Gastroesophageal sphincter (tissue), 4 donors: Measurements from ENCODE around the gene ENTPD1. TPM values are rescaled to one million over a fixed set of nuclear protein-coding genes. Genes with fewer than 3 reads are reported as not detected.

ENCODE experiments used
- ATAC-seq: fragments of 150-250 bp; one replicate; pipeline ENCODE4 v1.9.1; 2016; ENCODE audit warnings: mild to moderate bottlenecking, moderate library complexity
- H3K27ac ChIP-seq, 4 donors: fragments of 200-600 bp; sonication (generic) in 3 of 4; 1 replicate in 3 of 4; 2 replicates in 1 of 4; pipeline ENCODE4 v1.5.1; 2016 to 2019
- H3K27me3 ChIP-seq: fragments of 200-600 bp; sonication (generic); one replicate; pipeline ENCODE4 v1.5.1; 2019
- H3K36me3 ChIP-seq, 2 donors: fragments of 200-600 bp; sonication (generic); one replicate each; pipeline ENCODE4 v1.5.1; 2019; ENCODE audit warnings: control low read depth in 1 of 2
- H3K4me1 ChIP-seq, 3 donors: fragments of 200-600 bp; sonication (generic); 1 replicate in 2 of 3; 2 replicates in 1 of 3; pipeline ENCODE4 v1.5.1; 2016 to 2019; ENCODE audit warnings: control low read depth in 2 of 3
- H3K4me3 ChIP-seq, 2 donors: fragments of 200-600 bp; sonication (generic); one replicate each; pipeline ENCODE4 v1.5.1; 2019; ENCODE audit warnings: mild to moderate bottlenecking in 1 of 2, moderate library complexity in 1 of 2
- H3K9me3 ChIP-seq, 3 donors: fragments of 200-600 bp; sonication (generic); one replicate each; pipeline ENCODE4 v1.5.1; 2017 to 2019; ENCODE audit warnings: control low read depth in 2 of 3
- EP300 ChIP-seq: sonication (generic); formaldehyde crosslinking; IDR thresholded peaks from one replicate; pipeline ENCODE4 v1.6.1; 2017; ENCODE audit warnings: antibody characterized with exemption, mild to moderate bottlenecking
- POLR2A ChIP-seq, 2 donors: fragments of 450-650 bp; IDR thresholded peaks; one replicate each; pipeline ENCODE4 v1.6.1; 2017; ENCODE audit warnings: antibody characterized with exemption in 2 of 2, mild to moderate bottlenecking in 2 of 2, moderate library complexity in 1 of 2
- POLR2AphosphoS5 ChIP-seq: sonication (generic); formaldehyde crosslinking; IDR thresholded peaks from one replicate; pipeline ENCODE4 v1.6.1; 2017; ENCODE audit warnings: antibody characterized with exemption
- WGBS, 2 donors: methylation state at CpG; one replicate each; pipeline ENCODE4 v1.1.5; 2018; ENCODE audit warnings: low coverage in 1 of 2; 5-methylcytosine and 5-hydroxymethylcytosine counted together
- total RNA-seq, 4 donors: library from RNA; depleted of rRNA; stranded (reverse); fragments of >200 nt; gene quantifications; one replicate each; pipeline ENCODE4 v1.1.0, GENCODE V29; 2016
- TF ChIP-seq, protein P1 (sequence below), 4 experiments: fragments of 200-600 bp in 2 of 4; fragments of 450-650 bp in 2 of 4; sonication (generic) in 1 of 4; IDR thresholded peaks; one replicate each; pipeline ENCODE4 v1.5.1; 2017 to 2019; ENCODE audit warnings: antibody characterized with exemption in 4 of 4, mild to moderate bottlenecking in 2 of 4, moderate library complexity in 2 of 4

Gene ENTPD1
- total RNA-seq, 4 donors from 2014 or later, result 34.4 to 69.7 (median 39.3) TPM

DNA sequence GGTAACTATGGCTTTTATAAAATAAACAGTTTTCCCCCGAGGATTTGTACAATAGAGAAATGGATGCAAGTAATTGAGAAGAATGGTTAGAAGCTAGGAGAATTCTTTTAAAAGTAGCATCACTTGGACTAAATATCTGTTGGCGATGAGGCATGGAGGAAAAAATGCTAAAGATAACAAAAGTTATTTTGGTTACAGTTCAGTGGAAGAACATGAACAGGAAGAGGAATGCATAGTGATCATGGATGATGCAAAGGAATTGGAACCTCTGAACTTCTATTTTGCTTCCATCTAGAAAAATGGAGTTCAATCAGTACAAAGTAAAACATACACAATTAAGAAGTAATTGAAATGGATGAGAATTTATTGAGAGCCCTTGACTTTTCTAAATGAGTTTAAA, 32.9 kb downstream of the ENTPD1 start:
- peaks cover 5 to 38% (median 10%) of the 10 kb centered on the region in 3 donors for H3K4me1 ChIP-seq

DNA sequence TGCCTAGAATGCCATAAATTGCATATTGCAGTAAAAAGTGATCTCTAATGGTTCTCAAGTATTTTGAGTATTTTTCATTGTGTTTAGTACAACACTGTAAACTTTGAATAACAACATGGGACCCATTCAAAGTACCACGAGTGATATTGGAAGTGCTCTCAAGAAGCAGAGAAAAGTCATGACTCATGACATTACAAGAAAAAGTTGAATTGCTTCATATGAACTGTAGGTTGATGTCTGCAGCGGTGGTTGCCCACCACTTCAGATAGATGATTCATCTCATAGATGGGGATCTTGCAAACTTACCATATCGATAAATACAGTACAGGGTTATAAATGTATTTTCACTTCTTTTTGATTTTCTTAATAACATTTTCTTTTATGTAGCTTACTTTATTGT, 33.9 kb downstream of the ENTPD1 start:
- TF ChIP-seq, protein P1, sequence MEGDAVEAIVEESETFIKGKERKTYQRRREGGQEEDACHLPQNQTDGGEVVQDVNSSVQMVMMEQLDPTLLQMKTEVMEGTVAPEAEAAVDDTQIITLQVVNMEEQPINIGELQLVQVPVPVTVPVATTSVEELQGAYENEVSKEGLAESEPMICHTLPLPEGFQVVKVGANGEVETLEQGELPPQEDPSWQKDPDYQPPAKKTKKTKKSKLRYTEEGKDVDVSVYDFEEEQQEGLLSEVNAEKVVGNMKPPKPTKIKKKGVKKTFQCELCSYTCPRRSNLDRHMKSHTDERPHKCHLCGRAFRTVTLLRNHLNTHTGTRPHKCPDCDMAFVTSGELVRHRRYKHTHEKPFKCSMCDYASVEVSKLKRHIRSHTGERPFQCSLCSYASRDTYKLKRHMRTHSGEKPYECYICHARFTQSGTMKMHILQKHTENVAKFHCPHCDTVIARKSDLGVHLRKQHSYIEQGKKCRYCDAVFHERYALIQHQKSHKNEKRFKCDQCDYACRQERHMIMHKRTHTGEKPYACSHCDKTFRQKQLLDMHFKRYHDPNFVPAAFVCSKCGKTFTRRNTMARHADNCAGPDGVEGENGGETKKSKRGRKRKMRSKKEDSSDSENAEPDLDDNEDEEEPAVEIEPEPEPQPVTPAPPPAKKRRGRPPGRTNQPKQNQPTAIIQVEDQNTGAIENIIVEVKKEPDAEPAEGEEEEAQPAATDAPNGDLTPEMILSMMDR (IDR thresholded peaks at IDR 0.05), result no peak
- TF ChIP-seq POLR2AphosphoS5 (no peak), EP300 (no peak), POLR2A (IDR thresholded peaks at IDR 0.05) (no peak)
- H3K4me1 ChIP-seq, result peaks cover 5 to 42% (median 13%) of the 10 kb centered on the region in 3 donors
- 75 to 81% methylated on average over 3 of the region's 3 CpGs for WGBS, 2 donors

More for the DNA sequence above, 32.9 kb downstream of the ENTPD1 start:
- Histone ChIP-seq H3K4me3 (no peak overlapping the region), H3K27ac (no peak overlapping the region), H3K27me3 (no peaks in the 10 kb centered on the region), H3K9me3 (no peaks in the 10 kb centered on the region), H3K36me3 (no peaks in the 10 kb centered on the region)
- TF ChIP-seq POLR2A (IDR thresholded peaks at IDR 0.05), result no peak
- TF ChIP-seq, protein P1 (IDR thresholded peaks at IDR 0.05), result no peak
- no peak for TF ChIP-seq EP300
- no peak for TF ChIP-seq POLR2AphosphoS5
- 31% methylated on average over 2 of the region's 2 CpGs for WGBS, 2 donors
- ATAC-seq, result no peak

DNA sequence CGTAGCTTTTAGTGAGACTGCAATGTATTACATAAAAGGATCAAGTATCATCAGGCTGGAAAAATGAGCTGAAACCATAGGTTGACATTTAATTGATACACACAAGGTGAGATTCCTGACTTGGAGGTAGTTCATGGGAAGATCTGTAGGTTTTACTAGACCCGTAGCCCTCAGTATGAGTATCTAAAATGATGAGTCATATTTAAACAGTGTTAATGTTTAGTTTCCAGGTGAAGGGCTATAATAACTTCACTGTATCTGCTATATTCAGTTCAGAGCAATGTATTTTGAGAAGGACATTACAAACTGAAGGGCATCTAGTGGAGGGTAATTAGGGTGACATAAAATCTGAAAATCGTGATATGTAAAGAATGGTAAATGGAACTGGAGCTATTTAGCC, 35.0 kb downstream of the ENTPD1 start:
- Histone ChIP-seq H3K27ac (peak overlapping the region in 2 of 4 donors; percentile 11 to 74), H3K9me3 (no peaks in the 10 kb centered on the region), H3K4me3 (no peak overlapping the region), H3K36me3 (no peaks in the 10 kb centered on the region), H3K27me3 (no peaks in the 10 kb centered on the region), H3K4me1 (peaks cover 5 to 49% (median 13%) of the 10 kb centered on the region in 3 donors)
- TF ChIP-seq, protein P1 (IDR thresholded peaks at IDR 0.05), result no peak
- TF ChIP-seq POLR2A (IDR thresholded peaks at IDR 0.05), result no peak
- no peak for TF ChIP-seq EP300
- TF ChIP-seq POLR2AphosphoS5, result no peak
- no peak for ATAC-seq
- 36 to 53% methylated on average over 2 to 3 of the region's 3 CpGs for WGBS, 2 donors

More for the DNA sequence above, 33.9 kb downstream of the ENTPD1 start:
- Histone ChIP-seq H3K9me3 (no peaks in the 10 kb centered on the region), H3K27me3 (no peaks in the 10 kb centered on the region), H3K27ac (no peak overlapping the region), H3K4me3 (no peak overlapping the region), H3K36me3 (no peaks in the 10 kb centered on the region)
- no peak for ATAC-seq

DNA sequence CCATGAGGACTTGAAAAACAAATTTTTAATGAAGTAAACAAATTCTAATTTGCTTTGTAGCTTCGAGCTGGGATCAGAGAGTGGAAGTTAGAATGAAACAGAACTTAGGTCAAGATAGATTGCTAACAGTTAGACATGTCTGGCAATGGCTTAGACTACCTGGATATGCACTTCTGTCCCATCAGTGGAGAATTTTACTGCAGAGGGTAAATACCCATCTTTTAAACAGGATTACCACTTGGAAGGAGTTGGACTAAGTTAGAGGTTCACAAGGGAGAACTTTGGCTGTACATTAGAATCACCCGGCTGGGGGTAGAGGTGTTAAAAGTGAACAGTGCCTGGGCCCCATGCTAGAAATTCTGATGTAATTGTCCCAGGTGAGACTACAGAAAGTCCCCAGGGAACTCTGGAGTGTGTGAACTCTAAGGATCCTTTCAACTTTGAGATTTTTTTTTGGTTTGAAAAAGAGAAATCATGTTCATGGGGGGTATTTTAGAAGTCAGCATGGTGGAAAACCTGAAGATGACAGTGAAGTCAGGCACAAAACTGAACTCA, 35.5 kb downstream of the ENTPD1 start:
- ATAC-seq, result no peak

More for the DNA sequence above, 35.5 kb downstream of the ENTPD1 start:
- no peaks in the 10 kb centered on the region for H3K36me3 ChIP-seq
- H3K4me1 ChIP-seq, result peaks cover 5 to 49% (median 13%) of the 10 kb centered on the region in 3 donors
- TF ChIP-seq POLR2AphosphoS5 (no peak), EP300 (no peak), POLR2A (IDR thresholded peaks at IDR 0.05) (no peak)
- TF ChIP-seq, protein P1 (IDR thresholded peaks at IDR 0.05), result no peak
- H3K4me3 ChIP-seq, result no peak overlapping the region
- no peaks in the 10 kb centered on the region for H3K9me3 ChIP-seq
- 83 to 89% methylated on average over 2 of the region's 2 CpGs for WGBS, 2 donors
- H3K27ac ChIP-seq, result peak overlapping the region in 3 of 4 donors; percentile 11 to 74 (median 65)
- no peaks in the 10 kb centered on the region for H3K27me3 ChIP-seq
